NB4 (cell line): Measurements from ENCODE around the gene CCDC122.

Experiments used
- DNase-seq: peaks from one replicate; pipeline ENCODE4 v3.0.0; 2010; ENCODE audit warnings: low read depth
- H3K4me3 ChIP-seq: one replicate; pipeline ENCODE4 v1.5.1; 2011; ENCODE audit warnings: mild to moderate bottlenecking, low read depth, low read length, moderate library complexity
- CTCF ChIP-seq: IDR thresholded peaks from one replicate; pipeline ENCODE4 v1.5.1; 2012; ENCODE audit warnings: low read depth, low read length
- MYC ChIP-seq: IDR thresholded peaks from 2 replicates; pipeline ENCODE4 v1.6.1; 2011; ENCODE audit warnings: low read depth, low read length
- POLR2A ChIP-seq: IDR thresholded peaks from 2 replicates; pipeline ENCODE4 v1.6.1; 2011; ENCODE audit warnings: mild to moderate bottlenecking; ENCODE audit not compliant: insufficient read length; ENCODE audit errors: extremely low read depth
- TF ChIP-seq, protein P1 (sequence below): IDR thresholded peaks from 2 replicates; pipeline ENCODE4 v1.6.1; 2011; ENCODE audit warnings: low read depth, low read length

The CCDC122 gene

DNA sequence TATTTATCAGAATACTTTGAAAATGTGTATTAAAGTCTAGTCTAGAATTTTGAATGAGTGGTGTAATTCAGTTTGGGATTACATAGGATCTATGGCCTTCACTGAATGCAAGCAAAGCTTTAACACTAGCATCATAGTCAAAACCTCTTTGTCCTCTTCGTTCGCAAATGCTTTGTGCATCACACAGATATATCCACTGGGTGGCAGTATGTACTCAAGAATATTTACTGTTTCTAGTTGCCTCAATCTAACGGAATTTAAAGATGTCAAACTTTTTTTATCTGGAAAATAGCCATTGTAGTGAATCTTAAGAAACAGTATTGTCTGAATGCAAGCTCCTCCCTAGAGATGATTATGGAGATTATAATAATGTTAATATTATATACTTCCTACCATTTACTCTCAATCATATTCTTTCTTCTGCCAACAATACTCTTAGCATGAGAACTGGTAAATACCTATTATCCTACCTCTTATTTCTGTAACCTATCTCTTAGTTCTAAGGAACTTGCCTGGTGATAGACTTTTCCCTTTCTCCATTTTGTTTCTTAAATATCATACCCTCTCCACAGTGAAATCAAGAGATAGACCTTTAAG lies 26.0 kb upstream of the CCDC122 start:
- H3K4me3 ChIP-seq: no peak overlapping the region
- peak; percentile 68 for DNase-seq
- TF ChIP-seq MYC: no peak
- TF ChIP-seq, protein P1, sequence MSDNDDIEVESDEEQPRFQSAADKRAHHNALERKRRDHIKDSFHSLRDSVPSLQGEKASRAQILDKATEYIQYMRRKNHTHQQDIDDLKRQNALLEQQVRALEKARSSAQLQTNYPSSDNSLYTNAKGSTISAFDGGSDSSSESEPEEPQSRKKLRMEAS: no peak
- peak; percentile 58 for TF ChIP-seq CTCF
- TF ChIP-seq POLR2A: no peak

- TF ChIP-seq, protein P1: no peak
- TF ChIP-seq CTCF (no peak), POLR2A (no peak), MYC (no peak)
Measured at GRCh38 chr13:43895940-43896339, 16.4 kb upstream of the CCDC122 start.

DNA sequence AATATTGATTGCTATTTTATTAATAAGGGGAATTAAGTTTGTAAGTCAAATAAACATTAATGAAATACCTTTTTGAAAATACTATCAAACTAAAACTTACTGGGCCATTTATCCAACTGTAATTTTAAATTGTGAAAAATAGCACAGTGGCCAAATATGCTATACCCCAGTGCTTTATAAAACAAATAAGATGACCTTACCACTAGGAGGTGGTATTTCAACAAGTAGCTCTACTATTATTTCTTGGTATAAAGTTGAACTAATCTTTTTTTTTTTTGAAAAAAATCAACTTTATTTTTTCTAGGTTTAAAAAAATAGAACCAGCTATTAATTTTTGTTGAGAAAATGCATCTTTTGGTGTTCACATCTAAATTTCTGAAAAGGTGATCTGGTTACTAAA lies 14.9 kb upstream of the CCDC122 start:
- H3K4me3 ChIP-seq: no peak overlapping the region
- no peak for TF ChIP-seq POLR2A
- no peak for TF ChIP-seq MYC
- peak; percentile 4 for DNase-seq

More at GRCh38 chr13:43895940-43896339, 16.4 kb upstream of the CCDC122 start:
- H3K4me3 ChIP-seq: no peak overlapping the region
- DNase-seq: no peak

DNA sequence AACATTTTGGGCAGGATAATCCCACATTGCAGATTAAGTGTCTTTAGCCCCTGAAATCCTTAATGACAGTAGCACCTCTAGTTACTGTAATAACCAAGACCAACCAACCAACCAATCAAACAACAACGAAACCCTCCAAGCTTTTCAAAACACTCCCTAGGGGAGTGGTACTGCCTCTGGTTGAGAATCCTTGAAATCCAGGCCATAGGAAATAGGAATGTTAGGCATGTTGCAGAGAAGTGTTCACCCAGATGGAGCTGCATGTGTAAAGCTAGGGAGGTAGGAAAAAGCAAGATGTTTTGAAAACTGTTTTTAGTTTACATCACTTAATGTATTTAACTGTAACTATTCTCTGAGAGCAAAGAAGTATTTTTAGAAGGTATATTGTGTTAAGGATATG lies 4.7 kb upstream of the CCDC122 start:
- TF ChIP-seq MYC: no peak
- no peak for DNase-seq
- H3K4me3 ChIP-seq: no peak overlapping the region

DNA sequence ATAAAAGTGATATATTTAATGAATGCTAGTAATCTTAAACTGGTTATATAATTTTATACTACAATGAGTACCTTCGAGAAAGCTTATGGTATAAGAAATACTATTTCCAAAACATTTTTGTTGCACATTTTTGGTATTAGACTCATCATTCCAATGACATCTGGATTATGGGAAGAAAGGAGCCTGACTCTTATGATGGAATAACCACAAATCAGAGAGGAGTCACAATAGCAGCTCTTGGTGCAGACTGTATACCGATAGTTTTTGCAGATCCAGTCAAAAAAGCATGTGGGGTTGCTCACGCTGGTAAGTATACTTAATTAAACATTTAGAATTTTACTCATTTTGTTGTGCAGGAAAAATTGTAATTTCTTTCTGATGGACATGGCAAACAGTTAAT lies 4.1 kb upstream of the CCDC122 start:
- H3K4me3 ChIP-seq: no peak overlapping the region
- DNase-seq: no peak
- TF ChIP-seq CTCF: no peak
- no peak for TF ChIP-seq MYC
- TF ChIP-seq, protein P1: no peak
- no peak for TF ChIP-seq POLR2A

DNA sequence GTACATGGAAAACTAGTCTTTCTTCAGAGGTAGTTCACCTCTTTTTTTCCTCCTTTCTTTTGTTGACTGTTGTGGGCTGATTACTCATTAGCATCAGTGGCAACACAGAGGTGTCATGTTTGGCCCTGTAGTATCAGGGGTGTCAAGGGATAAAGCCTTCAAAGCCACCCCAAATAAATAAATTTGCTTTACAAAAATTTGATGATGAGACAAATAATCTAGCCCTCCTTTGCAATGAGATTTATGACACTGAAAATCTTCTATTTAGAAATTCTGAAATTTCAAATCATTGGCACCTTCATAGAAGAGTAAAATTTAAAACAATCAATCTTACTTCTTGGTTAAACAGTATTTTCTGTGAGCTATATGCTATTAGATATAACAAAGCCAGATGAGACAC lies 2.0 kb upstream of the CCDC122 start:
- no peak for DNase-seq

DNA sequence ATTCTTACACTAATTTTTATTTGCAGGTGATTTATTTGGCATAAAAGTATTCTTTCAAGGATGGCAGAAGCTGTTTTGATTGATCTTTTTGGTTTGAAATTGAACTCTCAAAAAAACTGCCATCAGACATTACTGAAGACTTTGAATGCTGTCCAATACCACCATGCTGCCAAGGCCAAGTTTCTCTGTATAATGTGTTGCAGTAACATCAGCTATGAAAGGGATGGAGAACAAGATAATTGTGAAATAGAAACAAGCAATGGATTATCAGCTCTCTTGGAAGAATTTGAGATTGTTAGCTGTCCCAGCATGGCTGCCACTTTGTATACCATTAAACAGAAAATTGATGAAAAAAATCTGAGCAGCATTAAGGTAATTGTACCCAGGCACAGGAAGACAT lies 1.4 kb upstream of the CCDC122 start:
- TF ChIP-seq POLR2A (no peak), CTCF (no peak), MYC (no peak)
- TF ChIP-seq, protein P1: no peak
- DNase-seq: no peak
- peak overlapping the region; percentile 64 for H3K4me3 ChIP-seq

More for the DNA sequence above, 2.0 kb upstream of the CCDC122 start:
- no peak for TF ChIP-seq MYC
- no peak overlapping the region for H3K4me3 ChIP-seq
